ENCODE data around the gene LCN6. TPM values are rescaled to one million over a fixed set of nuclear protein-coding genes. Genes with fewer than 3 reads are reported as not detected.

Gene LCN6
- polyA plus RNA-seq, 3 donors: not detected

DNA sequence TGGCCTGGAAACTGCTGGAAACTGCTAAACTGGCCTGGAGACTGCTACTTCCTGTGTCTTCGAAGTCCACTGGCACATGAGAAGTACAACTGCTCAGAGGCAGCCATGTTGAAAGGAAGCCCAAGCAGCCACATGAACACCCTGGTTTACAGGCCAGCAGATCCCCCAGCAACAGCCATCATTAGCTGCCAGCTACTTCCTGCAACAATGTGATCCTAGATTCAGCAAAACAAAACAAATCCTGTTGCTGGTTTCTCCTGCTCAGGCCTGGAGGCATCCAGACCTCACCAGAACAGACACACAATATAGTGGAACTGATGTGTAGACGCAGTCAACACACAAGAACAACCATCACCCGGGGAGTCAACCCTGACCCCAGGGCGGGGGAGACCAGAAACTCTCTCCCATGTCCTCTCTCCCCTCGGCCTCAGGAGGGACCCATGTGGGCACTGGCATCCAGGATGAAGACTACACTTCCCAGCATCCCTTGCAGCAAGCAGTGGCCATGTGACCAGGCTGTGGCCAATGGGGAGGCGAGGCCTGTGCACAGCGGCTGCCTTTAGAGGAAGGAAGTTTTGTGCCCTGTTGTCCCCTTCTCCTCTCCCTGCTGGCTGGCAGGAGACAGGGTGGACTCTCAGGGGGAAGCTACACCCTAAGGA lies 25.2 kb upstream of the LCN6 start:
- H2AFZ ChIP-seq (ENCODE audit: insufficient read depth, low read depth, low read length, poor library complexity, severe bottlenecking): peak overlapping the region; percentile 41
- H4K20me1 ChIP-seq (ENCODE audit: insufficient read depth, low read length): no peaks in the 10 kb centered on the region
- H3K27me3 Mint-ChIP-seq (ENCODE audit: low read depth in 3 of 3): peaks cover 12 to 24% (median 14%) of the 10 kb centered on the region in 3 donors
- H3K79me2 ChIP-seq (ENCODE audit: insufficient read depth, low read length): no peaks in the 10 kb centered on the region
- no peak overlapping the region for H3K4me3 Mint-ChIP-seq
- no peaks in the 10 kb centered on the region for H3K27me3 ChIP-seq (ENCODE audit: control insufficient read depth in 2 of 2, insufficient read depth in 2 of 2, low read length in 2 of 2)
- peaks cover 0 to 3% of the 10 kb centered on the region in 2 donors for H3K4me1 ChIP-seq (ENCODE audit: control insufficient read depth in 1 of 2, insufficient read depth in 2 of 2, low read length in 2 of 2)
- no peaks in the 10 kb centered on the region for H3K36me3 ChIP-seq (replicated peaks in 1 of 2; ENCODE audit: control insufficient read depth in 1 of 2, insufficient read depth in 2 of 2, low read length in 2 of 2)
- no peak overlapping the region for H3K4me3 ChIP-seq (replicated peaks in 1 of 3; ENCODE audit: low read depth in 2 of 3, low read length in 3 of 3)
- WGBS (ENCODE audit: insufficient coverage): 75% methylated on average over 3 of the region's 7 CpGs
- DNase-seq: peak in 2 of 3 donors; percentile 42 to 59
- H3K9ac ChIP-seq (ENCODE audit: insufficient read depth, low read length, poor library complexity, severe bottlenecking): no peak overlapping the region
- no peaks in the 10 kb centered on the region for H3K36me3 Mint-ChIP-seq
- no peak overlapping the region for H3K27ac Mint-ChIP-seq
- intact Hi-C loops (cut with micrococcal nuclease): no loop called here
- H3K27ac ChIP-seq (ENCODE audit: low read depth in 1 of 2, low read length in 2 of 2): no peak overlapping the region
- H3K9me3 ChIP-seq (replicated peaks in 1 of 2; ENCODE audit: control insufficient read depth in 1 of 2, insufficient read depth in 1 of 2, low read length in 2 of 2): peaks cover 9 to 18% of the 10 kb centered on the region in 2 donors
- peaks cover 8 to 20% (median 14%) of the 10 kb centered on the region in 7 donors for H3K9me3 Mint-ChIP-seq
- TF ChIP-seq, protein P1, sequence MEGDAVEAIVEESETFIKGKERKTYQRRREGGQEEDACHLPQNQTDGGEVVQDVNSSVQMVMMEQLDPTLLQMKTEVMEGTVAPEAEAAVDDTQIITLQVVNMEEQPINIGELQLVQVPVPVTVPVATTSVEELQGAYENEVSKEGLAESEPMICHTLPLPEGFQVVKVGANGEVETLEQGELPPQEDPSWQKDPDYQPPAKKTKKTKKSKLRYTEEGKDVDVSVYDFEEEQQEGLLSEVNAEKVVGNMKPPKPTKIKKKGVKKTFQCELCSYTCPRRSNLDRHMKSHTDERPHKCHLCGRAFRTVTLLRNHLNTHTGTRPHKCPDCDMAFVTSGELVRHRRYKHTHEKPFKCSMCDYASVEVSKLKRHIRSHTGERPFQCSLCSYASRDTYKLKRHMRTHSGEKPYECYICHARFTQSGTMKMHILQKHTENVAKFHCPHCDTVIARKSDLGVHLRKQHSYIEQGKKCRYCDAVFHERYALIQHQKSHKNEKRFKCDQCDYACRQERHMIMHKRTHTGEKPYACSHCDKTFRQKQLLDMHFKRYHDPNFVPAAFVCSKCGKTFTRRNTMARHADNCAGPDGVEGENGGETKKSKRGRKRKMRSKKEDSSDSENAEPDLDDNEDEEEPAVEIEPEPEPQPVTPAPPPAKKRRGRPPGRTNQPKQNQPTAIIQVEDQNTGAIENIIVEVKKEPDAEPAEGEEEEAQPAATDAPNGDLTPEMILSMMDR (IDR thresholded peaks at IDR 0.05): no peak
- no peak overlapping the region for H3K4me2 ChIP-seq (replicated peaks; ENCODE audit: extremely low read depth, low read length, poor library complexity, severe bottlenecking)
- peaks cover 4% of the 10 kb centered on the region for H3K4me1 Mint-ChIP-seq

GRCh38 chr9:136771907-136772415 lies 23.6 kb upstream of the LCN6 start:
- Mint-ChIP-seq H3K27ac (no peak overlapping the region), H3K36me3 (no peaks in the 10 kb centered on the region), H3K4me1 (peaks cover 4% of the 10 kb centered on the region), H3K4me3 (no peak overlapping the region), H3K9me3 (peaks cover 8 to 20% (median 14%) of the 10 kb centered on the region in 7 donors), H3K27me3 (ENCODE audit: low read depth in 3 of 3) (peaks cover 10 to 19% (median 15%) of the 10 kb centered on the region in 3 donors)
- Histone ChIP-seq H3K27me3 (ENCODE audit: control insufficient read depth in 2 of 2, insufficient read depth in 2 of 2, low read length in 2 of 2) (no peaks in the 10 kb centered on the region), H4K20me1 (ENCODE audit: insufficient read depth, low read length) (no peaks in the 10 kb centered on the region), H3K79me2 (ENCODE audit: insufficient read depth, low read length) (no peaks in the 10 kb centered on the region), H3K4me3 (replicated peaks in 1 of 3; ENCODE audit: low read depth in 2 of 3, low read length in 3 of 3) (no peak overlapping the region), H3K9me3 (replicated peaks in 1 of 2; ENCODE audit: control insufficient read depth in 1 of 2, insufficient read depth in 1 of 2, low read length in 2 of 2) (peaks cover 9 to 18% of the 10 kb centered on the region in 2 donors), H3K36me3 (replicated peaks in 1 of 2; ENCODE audit: control insufficient read depth in 1 of 2, insufficient read depth in 2 of 2, low read length in 2 of 2) (no peaks in the 10 kb centered on the region), H3K4me1 (ENCODE audit: control insufficient read depth in 1 of 2, insufficient read depth in 2 of 2, low read length in 2 of 2) (peaks cover 0 to 3% of the 10 kb centered on the region in 2 donors), H3K4me2 (replicated peaks; ENCODE audit: extremely low read depth, low read length, poor library complexity, severe bottlenecking) (no peak overlapping the region), H3K27ac (ENCODE audit: low read depth in 1 of 2, low read length in 2 of 2) (no peak overlapping the region), H3K9ac (ENCODE audit: insufficient read depth, low read length, poor library complexity, severe bottlenecking) (no peak overlapping the region), H2AFZ (ENCODE audit: insufficient read depth, low read depth, low read length, poor library complexity, severe bottlenecking) (no peak overlapping the region)
- no CpG with 5 or more reads among the region's 3 CpGs for WGBS (ENCODE audit: insufficient coverage)
- TF ChIP-seq, protein P1 (IDR thresholded peaks at IDR 0.05): no peak
- intact Hi-C loops (cut with micrococcal nuclease): no loop called here
- DNase-seq: no peak

All from CD14-positive monocyte (primary cell).